Fibroblast of skin of abdomen (primary cell): ENCODE measurements around the gene DNM3.

ENCODE experiments used
- DNase-seq: peaks from one replicate; pipeline ENCODE4 v3.0.0-alpha.2; 2013

DNM3 gene

GRCh38 chr1:172144445-172145061 is 303.3 kb downstream of the DNM3 start:
- peak; percentile 100 for DNase-seq

- DNase-seq: peak; percentile 98
Measured at GRCh38 chr1:172145231-172145651, 303.9 kb downstream of the DNM3 start.

GRCh38 chr1:172145656-172146055 is 304.4 kb downstream of the DNM3 start:
- no peak for DNase-seq

GRCh38 chr1:172146141-172146850 is 305.0 kb downstream of the DNM3 start:
- no peak for DNase-seq

- no peak for DNase-seq
Measured at GRCh38 chr1:172147541-172147940, 306.2 kb downstream of the DNM3 start.

- no peak for DNase-seq
Measured at GRCh38 chr1:172148213-172148612, 306.9 kb downstream of the DNM3 start.

- no peak for DNase-seq
Measured at GRCh38 chr1:172148707-172149106, 307.4 kb downstream of the DNM3 start.

- DNase-seq: no peak
Measured at GRCh38 chr1:172149346-172149745, 308.0 kb downstream of the DNM3 start.

GRCh38 chr1:172154551-172154950 is 313.3 kb downstream of the DNM3 start:
- peak; percentile 90 for DNase-seq

GRCh38 chr1:172155766-172156165 is 314.5 kb downstream of the DNM3 start:
- DNase-seq: no peak

- DNase-seq: no peak
Measured at GRCh38 chr1:172162236-172162635, 320.9 kb downstream of the DNM3 start.

GRCh38 chr1:172163498-172164215 is 322.4 kb downstream of the DNM3 start:
- DNase-seq: peak; percentile 65

- no peak for DNase-seq
Measured at GRCh38 chr1:172165403-172165802, 324.1 kb downstream of the DNM3 start.

GRCh38 chr1:172167796-172168596 is 326.7 kb downstream of the DNM3 start:
- peak; percentile 96 for DNase-seq

- DNase-seq: no peak
Measured at GRCh38 chr1:172168597-172168872, 327.2 kb downstream of the DNM3 start.

GRCh38 chr1:172169836-172170235 is 328.5 kb downstream of the DNM3 start:
- no peak for DNase-seq

- peak; percentile 82 for DNase-seq
Measured at GRCh38 chr1:172172352-172172831, 331.1 kb downstream of the DNM3 start.

GRCh38 chr1:172176206-172176605 is 334.9 kb downstream of the DNM3 start:
- peak; percentile 7 for DNase-seq

GRCh38 chr1:172177849-172178248 is 336.6 kb downstream of the DNM3 start:
- DNase-seq: no peak

- no peak for DNase-seq
Measured at GRCh38 chr1:172178886-172179285, 337.6 kb downstream of the DNM3 start.

- no peak for DNase-seq
Measured at GRCh38 chr1:172179918-172180317, 338.6 kb downstream of the DNM3 start.

- DNase-seq: peak; percentile 60
Measured at GRCh38 chr1:172180501-172181285, 339.4 kb downstream of the DNM3 start.
